Measurements from ENCODE around the gene MPZL3. TPM values are rescaled to one million over a fixed set of nuclear protein-coding genes. Genes with fewer than 3 reads are reported as not detected.

Gene MPZL3
- total RNA-seq, 1 experiment from 2014 or later, result 0.52 TPM

- BruUV-seq (replicated peaks), result no TSS peak
- Histone ChIP-seq H3K27me3 (replicated peaks; ENCODE audit: insufficient read depth, low read depth, low read length, poor library complexity) (peaks cover 94% of the 10 kb centered on the region), H3K36me3 (ENCODE audit: insufficient read depth, low read length, poor library complexity, severe bottlenecking) (no peaks in the 10 kb centered on the region), H3K9me3 (ENCODE audit: low read depth, low read length, poor library complexity, severe bottlenecking) (no peaks in the 10 kb centered on the region), H3K27ac (ENCODE audit: low read depth, low read length, poor library complexity, severe bottlenecking) (no peak overlapping the region), H3K4me1 (ENCODE audit: insufficient read depth, low read length, poor library complexity, severe bottlenecking) (no peaks in the 10 kb centered on the region), H3K4me3 (ENCODE audit: low read depth, low read length, poor library complexity, severe bottlenecking) (no peak overlapping the region)
- peak; percentile 43 for TF ChIP-seq EZH2 (IDR thresholded peaks at IDR 0.05; ENCODE audit: borderline replicate concordance, low read depth, low read length, poor library complexity, severe bottlenecking)
- TF ChIP-seq CTCF (conservative IDR thresholded peaks at IDR 0.05; ENCODE audit: low read depth, low read length), result no peak
- intact Hi-C loops (cut with micrococcal nuclease; ENCODE audit: unreplicated experiment), result no loop called here
- ChIA-PET POLR2A (ENCODE audit: low non-redundant PET) (no interaction called here), CTCF (no interaction called here)
- DNase-seq (ENCODE audit: low spot score), result no peak
These were observed 12.7 kb upstream of the MPZL3 start for GRCh38 chr11:118264569-118265465.

GRCh38 chr11:118263695-118264568 is 11.8 kb upstream of the MPZL3 start, which contains the start of gene MPZL2:
Gene MPZL2 (minus strand): TSS chr11:118264297. CDS start chr11:118264153, 144 bp downstream.
- H3K36me3 ChIP-seq (ENCODE audit: insufficient read depth, low read length, poor library complexity, severe bottlenecking), result no peaks in the 10 kb centered on the region
- H3K4me1 ChIP-seq (ENCODE audit: insufficient read depth, low read length, poor library complexity, severe bottlenecking), result no peaks in the 10 kb centered on the region
- no peaks in the 10 kb centered on the region for H3K9me3 ChIP-seq (ENCODE audit: low read depth, low read length, poor library complexity, severe bottlenecking)
- no peak for TF ChIP-seq CTCF (conservative IDR thresholded peaks at IDR 0.05; ENCODE audit: low read depth, low read length)
- TF ChIP-seq EZH2 (IDR thresholded peaks at IDR 0.05; ENCODE audit: borderline replicate concordance, low read depth, low read length, poor library complexity, severe bottlenecking), result no peak
- no peak for DNase-seq (ENCODE audit: low spot score)
- no TSS peak for BruUV-seq (replicated peaks)
- no peak within 1 kb of the TSS for H3K4me3 ChIP-seq (ENCODE audit: low read depth, low read length, poor library complexity, severe bottlenecking)
- intact Hi-C loops (cut with micrococcal nuclease; ENCODE audit: unreplicated experiment), result no loop called here
- H3K27ac ChIP-seq (ENCODE audit: low read depth, low read length, poor library complexity, severe bottlenecking), result no peak within 1 kb of the TSS
- peaks cover 85% of the 10 kb centered on the region for H3K27me3 ChIP-seq (replicated peaks; ENCODE audit: insufficient read depth, low read depth, low read length, poor library complexity)
- CTCF ChIA-PET, result interaction anchor here (0.6 kb wide), 1 partner anchor 256 kb away, joined by 3 read pairs; no protein-coding TSS in a partner anchor
- POLR2A ChIA-PET (ENCODE audit: low non-redundant PET), result no interaction called here

DNA sequence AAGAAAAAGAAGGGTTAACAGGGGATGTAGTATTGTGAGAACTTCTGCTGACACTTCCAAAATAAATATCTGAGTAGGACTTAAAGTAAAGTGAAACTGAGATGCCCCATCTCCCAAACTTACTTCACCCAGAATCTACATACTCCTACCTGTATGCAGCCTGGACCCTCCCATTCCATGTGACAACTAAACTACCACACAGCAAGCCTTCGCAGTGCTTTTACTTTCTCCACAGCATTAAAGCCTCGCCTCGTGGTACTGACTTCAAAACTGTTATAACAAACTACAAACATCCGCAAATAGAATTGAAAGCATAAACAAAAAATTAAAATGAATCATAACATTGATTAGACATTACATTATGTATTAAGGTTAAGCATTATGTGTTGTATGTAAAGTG is 10.9 kb upstream of the MPZL3 start:
- Histone ChIP-seq H3K27ac (ENCODE audit: low read depth, low read length, poor library complexity, severe bottlenecking) (no peak overlapping the region), H3K4me3 (ENCODE audit: low read depth, low read length, poor library complexity, severe bottlenecking) (no peak overlapping the region), H3K27me3 (replicated peaks; ENCODE audit: insufficient read depth, low read depth, low read length, poor library complexity) (peaks cover 77% of the 10 kb centered on the region), H3K4me1 (ENCODE audit: insufficient read depth, low read length, poor library complexity, severe bottlenecking) (no peaks in the 10 kb centered on the region), H3K36me3 (ENCODE audit: insufficient read depth, low read length, poor library complexity, severe bottlenecking) (no peaks in the 10 kb centered on the region), H3K9me3 (ENCODE audit: low read depth, low read length, poor library complexity, severe bottlenecking) (no peaks in the 10 kb centered on the region)
- ChIA-PET CTCF (no interaction called here), POLR2A (ENCODE audit: low non-redundant PET) (no interaction called here)
- no peak for DNase-seq (ENCODE audit: low spot score)
- no TSS peak for BruUV-seq (replicated peaks)
- intact Hi-C loops (cut with micrococcal nuclease; ENCODE audit: unreplicated experiment), result no loop called here
- no peak for TF ChIP-seq CTCF (conservative IDR thresholded peaks at IDR 0.05; ENCODE audit: low read depth, low read length)
- TF ChIP-seq EZH2 (IDR thresholded peaks at IDR 0.05; ENCODE audit: borderline replicate concordance, low read depth, low read length, poor library complexity, severe bottlenecking), result no peak
